WTC11 (cell line): Measurements from ENCODE around the gene TPST2. TPM values are rescaled to one million over a fixed set of nuclear protein-coding genes. Genes with fewer than 3 reads are reported as not detected.

Experiments used
- ATAC-seq: fragments of 200-7000 bp; cut with Tn5 transposase; 2 replicates; pipeline ENCODE4 v1.10.0; 2021; ENCODE audit warnings: mild to moderate bottlenecking, moderate library complexity
- CTCF ChIA-PET: fragments of 300-600 bp; sonication (Branson Sonifier 250); formaldehyde crosslinking; loops from one replicate; lab custom pipeline; 2021; ENCODE audit warnings: antibody characterized with exemption; lab: Charles Lee
- POLR2A ChIA-PET: fragments of 350-600 bp; sonication (Branson Sonifier 250); formaldehyde crosslinking; loops from one replicate; lab custom pipeline; 2021; ENCODE audit warnings: antibody characterized with exemption; lab: Charles Lee
- DNase-seq: peaks from one replicate; pipeline ENCODE4 v3.0.0; 2021; ENCODE audit warnings: low spot score
- H3K27ac Mint-ChIP-seq: 2 replicates; pipeline ENCODE4 v1.8.0; 2021; ENCODE audit warnings: mixed read lengths
- H3K27me3 Mint-ChIP-seq: 2 replicates; pipeline ENCODE4 v1.8.0; 2021; ENCODE audit warnings: low read depth, mild to moderate bottlenecking, moderate library complexity, mixed read lengths
- H3K36me3 Mint-ChIP-seq: 2 replicates; pipeline ENCODE4 v1.8.0; 2021; ENCODE audit warnings: mixed read lengths
- H3K4me1 Mint-ChIP-seq: 2 replicates; pipeline ENCODE4 v1.8.0; 2022; ENCODE audit warnings: mixed read lengths
- H3K4me3 Mint-ChIP-seq: 2 replicates; pipeline ENCODE4 v1.8.0; 2021; ENCODE audit warnings: mild to moderate bottlenecking, moderate library complexity, mixed read lengths
- H3K9me3 Mint-ChIP-seq: 2 replicates; pipeline ENCODE4 v1.8.0; 2021; ENCODE audit warnings: mixed read lengths
- ATF1 ChIP-seq: sonication (generic); formaldehyde crosslinking; IDR thresholded peaks from 2 replicates; pipeline ENCODE4 v1.8.1; 2023; ENCODE audit warnings: mild to moderate bottlenecking, moderate library complexity, missing genetic modification reagents
- CBFB ChIP-seq: sonication (generic); formaldehyde crosslinking; IDR thresholded peaks from 2 replicates; pipeline ENCODE4 v1.8.1; 2022; ENCODE audit warnings: mild to moderate bottlenecking, low read depth, missing genetic modification reagents
- CREB1 ChIP-seq: sonication (generic); formaldehyde crosslinking; IDR thresholded peaks from 2 replicates; pipeline ENCODE4 v1.8.0; 2023; ENCODE audit warnings: mild to moderate bottlenecking, missing genetic modification reagents
- ESRRA ChIP-seq: sonication (generic); formaldehyde crosslinking; IDR thresholded peaks from 2 replicates; pipeline ENCODE4 v1.8.1; 2022; ENCODE audit warnings: mild to moderate bottlenecking, missing genetic modification reagents, borderline replicate concordance
- JUN ChIP-seq: sonication (generic); formaldehyde crosslinking; IDR thresholded peaks from 2 replicates; pipeline ENCODE4 v1.8.0; 2023; ENCODE audit warnings: mild to moderate bottlenecking, missing genetic modification reagents
- NFYB ChIP-seq: sonication (generic); formaldehyde crosslinking; conservative IDR thresholded peaks from 2 replicates; pipeline ENCODE4 v1.8.0; 2022; ENCODE audit warnings: low read depth, missing genetic modification reagents
- NR1H2 ChIP-seq: sonication (generic); formaldehyde crosslinking; IDR thresholded peaks from 2 replicates; pipeline ENCODE4 v1.9.0; 2021; ENCODE audit warnings: mild to moderate bottlenecking, moderate library complexity, missing genetic modification reagents
- RELA ChIP-seq: sonication (generic); formaldehyde crosslinking; IDR thresholded peaks from 2 replicates; pipeline ENCODE4 v1.8.1; 2022; ENCODE audit warnings: missing genetic modification reagents, mild to moderate bottlenecking, borderline replicate concordance
- SOX15 ChIP-seq: fragments of 250-450 bp; sonication (Bioruptor Pico); IDR thresholded peaks from 2 replicates; pipeline ENCODE4 v1.9.0; 2021; ENCODE audit warnings: mild to moderate bottlenecking
- TCF7 ChIP-seq: sonication (generic); formaldehyde crosslinking; IDR thresholded peaks from 2 replicates; pipeline ENCODE4 v1.8.0; 2022; ENCODE audit warnings: mild to moderate bottlenecking, low read depth, missing genetic modification reagents, moderate library complexity
- TEAD1 ChIP-seq: sonication (generic); formaldehyde crosslinking; IDR thresholded peaks from 2 replicates; pipeline ENCODE4 v1.8.0; 2022; ENCODE audit warnings: mild to moderate bottlenecking, missing genetic modification reagents
- TP53 ChIP-seq: sonication (generic); formaldehyde crosslinking; IDR thresholded peaks from 2 replicates; pipeline ENCODE4 v1.8.1; 2023; ENCODE audit warnings: mild to moderate bottlenecking, missing genetic modification reagents
- ZNF121 ChIP-seq: sonication (generic); formaldehyde crosslinking; IDR thresholded peaks from 2 replicates; pipeline ENCODE4 v1.8.0; 2023; ENCODE audit warnings: missing genetic modification reagents
- ZNF263 ChIP-seq: sonication (generic); formaldehyde crosslinking; IDR thresholded peaks from 2 replicates; pipeline ENCODE4 v1.8.1; 2022; ENCODE audit warnings: low read depth, mild to moderate bottlenecking, moderate library complexity, missing genetic modification reagents
- ZNF671 ChIP-seq: fragments of 250-450 bp; sonication (Bioruptor Pico); IDR thresholded peaks from 2 replicates; pipeline ENCODE4 v1.8.0; 2021; ENCODE audit warnings: mild to moderate bottlenecking
- total RNA-seq: library from RNA; stranded (reverse); gene quantifications from 3 replicates; pipeline ENCODE4 v1.2.3, GENCODE V29; 2021
- TF ChIP-seq, protein P1 (sequence below): sonication (generic); formaldehyde crosslinking; IDR thresholded peaks from 2 replicates; pipeline ENCODE4 v1.8.0; 2023; ENCODE audit warnings: missing genetic modification reagents, mild to moderate bottlenecking, borderline replicate concordance
- TF ChIP-seq, protein P2 (sequence below): sonication (generic); formaldehyde crosslinking; IDR thresholded peaks from 2 replicates; pipeline ENCODE4 v1.8.1; 2023; ENCODE audit warnings: mild to moderate bottlenecking, missing genetic modification reagents
- TF ChIP-seq, protein P3 (sequence below): sonication (generic); formaldehyde crosslinking; IDR thresholded peaks from 2 replicates; pipeline ENCODE4 v1.8.1; 2022; ENCODE audit warnings: low read depth, mild to moderate bottlenecking, moderate library complexity, missing genetic modification reagents, borderline replicate concordance
- TF ChIP-seq, protein P4 (sequence below): sonication (generic); formaldehyde crosslinking; IDR thresholded peaks from 2 replicates; pipeline ENCODE4 v1.8.1; 2023; ENCODE audit warnings: mild to moderate bottlenecking, missing genetic modification reagents, borderline replicate concordance

Gene TPST2
- total RNA-seq, 1 experiment from 2014 or later, result 84.2 TPM

DNA sequence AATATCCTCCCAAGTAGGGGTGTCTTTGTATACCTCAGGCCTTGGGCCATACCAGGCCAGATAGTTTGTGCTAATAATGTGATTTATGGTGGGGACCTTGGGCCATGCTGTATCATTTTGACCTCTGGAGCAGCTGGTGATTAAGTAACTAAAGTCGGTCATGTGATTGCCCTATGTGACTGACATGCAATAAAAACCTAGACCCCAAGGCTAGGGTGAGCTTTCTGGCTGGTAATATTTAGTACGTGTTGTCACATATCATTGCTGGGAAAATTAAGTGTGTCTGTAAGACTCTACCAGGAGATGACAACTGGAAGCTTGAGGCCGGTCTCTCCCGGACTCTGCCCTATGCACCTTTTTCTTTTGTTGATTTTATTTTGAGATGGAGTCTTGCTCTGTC is 65.1 kb downstream of the TPST2 start (continued):
- TF ChIP-seq, protein P1, sequence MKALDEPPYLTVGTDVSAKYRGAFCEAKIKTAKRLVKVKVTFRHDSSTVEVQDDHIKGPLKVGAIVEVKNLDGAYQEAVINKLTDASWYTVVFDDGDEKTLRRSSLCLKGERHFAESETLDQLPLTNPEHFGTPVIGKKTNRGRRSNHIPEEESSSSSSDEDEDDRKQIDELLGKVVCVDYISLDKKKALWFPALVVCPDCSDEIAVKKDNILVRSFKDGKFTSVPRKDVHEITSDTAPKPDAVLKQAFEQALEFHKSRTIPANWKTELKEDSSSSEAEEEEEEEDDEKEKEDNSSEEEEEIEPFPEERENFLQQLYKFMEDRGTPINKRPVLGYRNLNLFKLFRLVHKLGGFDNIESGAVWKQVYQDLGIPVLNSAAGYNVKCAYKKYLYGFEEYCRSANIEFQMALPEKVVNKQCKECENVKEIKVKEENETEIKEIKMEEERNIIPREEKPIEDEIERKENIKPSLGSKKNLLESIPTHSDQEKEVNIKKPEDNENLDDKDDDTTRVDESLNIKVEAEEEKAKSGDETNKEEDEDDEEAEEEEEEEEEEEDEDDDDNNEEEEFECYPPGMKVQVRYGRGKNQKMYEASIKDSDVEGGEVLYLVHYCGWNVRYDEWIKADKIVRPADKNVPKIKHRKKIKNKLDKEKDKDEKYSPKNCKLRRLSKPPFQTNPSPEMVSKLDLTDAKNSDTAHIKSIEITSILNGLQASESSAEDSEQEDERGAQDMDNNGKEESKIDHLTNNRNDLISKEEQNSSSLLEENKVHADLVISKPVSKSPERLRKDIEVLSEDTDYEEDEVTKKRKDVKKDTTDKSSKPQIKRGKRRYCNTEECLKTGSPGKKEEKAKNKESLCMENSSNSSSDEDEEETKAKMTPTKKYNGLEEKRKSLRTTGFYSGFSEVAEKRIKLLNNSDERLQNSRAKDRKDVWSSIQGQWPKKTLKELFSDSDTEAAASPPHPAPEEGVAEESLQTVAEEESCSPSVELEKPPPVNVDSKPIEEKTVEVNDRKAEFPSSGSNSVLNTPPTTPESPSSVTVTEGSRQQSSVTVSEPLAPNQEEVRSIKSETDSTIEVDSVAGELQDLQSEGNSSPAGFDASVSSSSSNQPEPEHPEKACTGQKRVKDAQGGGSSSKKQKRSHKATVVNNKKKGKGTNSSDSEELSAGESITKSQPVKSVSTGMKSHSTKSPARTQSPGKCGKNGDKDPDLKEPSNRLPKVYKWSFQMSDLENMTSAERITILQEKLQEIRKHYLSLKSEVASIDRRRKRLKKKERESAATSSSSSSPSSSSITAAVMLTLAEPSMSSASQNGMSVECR (CRISPR knock-in tag), result no peak
- TF ChIP-seq NFYB (CRISPR knock-in tag), result no peak
- no peak for TF ChIP-seq TEAD1 (CRISPR knock-in tag)
- TF ChIP-seq SOX15 (CRISPR knock-in tag), result no peak
- TF ChIP-seq JUN (CRISPR knock-in tag), result no peak

DNA sequence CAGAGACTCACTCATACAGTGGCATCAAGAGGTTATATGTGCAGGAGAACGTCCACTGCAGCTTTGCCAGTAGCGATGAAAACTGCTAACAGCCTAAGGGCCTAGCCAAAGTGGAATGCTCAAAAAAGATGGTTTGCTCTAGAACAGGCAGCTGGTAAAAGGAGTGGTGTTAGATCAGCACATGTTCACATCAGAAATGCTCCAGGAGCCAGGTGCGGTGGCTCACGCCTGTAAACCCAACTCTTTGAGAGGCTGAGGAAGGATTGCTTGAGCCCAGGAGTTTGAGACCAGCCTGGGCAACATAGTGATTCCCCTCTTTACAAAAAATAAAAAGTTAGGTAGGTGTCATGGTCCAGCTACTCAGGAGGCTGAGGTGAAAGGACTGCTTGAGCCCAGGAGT is 67.3 kb downstream of the TPST2 start:
- POLR2A ChIA-PET, result interaction anchor here (0.7 kb wide), 1 partner anchor 19 kb away, joined by 3 read pairs; no protein-coding TSS in a partner anchor

DNA sequence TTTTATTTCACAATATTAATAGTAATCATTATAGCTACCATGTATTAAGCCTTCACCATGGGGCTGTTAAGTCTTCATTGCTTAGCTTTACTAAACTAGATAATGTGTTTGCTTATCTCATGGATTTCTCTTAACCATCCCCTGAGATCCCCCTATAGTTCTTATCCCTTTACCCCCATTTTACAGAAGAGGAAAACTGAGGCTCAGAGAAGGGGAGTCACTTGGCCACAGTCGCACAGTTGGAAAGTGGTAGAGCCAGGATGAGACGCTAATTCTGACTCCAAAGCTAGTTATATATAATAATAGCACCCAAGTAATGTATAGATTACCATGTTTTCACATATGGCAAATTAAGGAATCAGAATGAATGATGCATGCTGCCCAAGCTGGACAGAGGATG is 67.9 kb downstream of the TPST2 start:
- ATAC-seq, result no peak
- TF ChIP-seq ESRRA (CRISPR knock-in tag) (no peak), TCF7 (CRISPR knock-in tag) (no peak), CBFB (no peak), RELA (no peak), ZNF671 (CRISPR knock-in tag) (no peak), TP53 (no peak), ZNF263 (CRISPR knock-in tag) (no peak), NR1H2 (CRISPR knock-in tag) (no peak), ATF1 (CRISPR knock-in tag) (no peak)
- TF ChIP-seq, protein P2, sequence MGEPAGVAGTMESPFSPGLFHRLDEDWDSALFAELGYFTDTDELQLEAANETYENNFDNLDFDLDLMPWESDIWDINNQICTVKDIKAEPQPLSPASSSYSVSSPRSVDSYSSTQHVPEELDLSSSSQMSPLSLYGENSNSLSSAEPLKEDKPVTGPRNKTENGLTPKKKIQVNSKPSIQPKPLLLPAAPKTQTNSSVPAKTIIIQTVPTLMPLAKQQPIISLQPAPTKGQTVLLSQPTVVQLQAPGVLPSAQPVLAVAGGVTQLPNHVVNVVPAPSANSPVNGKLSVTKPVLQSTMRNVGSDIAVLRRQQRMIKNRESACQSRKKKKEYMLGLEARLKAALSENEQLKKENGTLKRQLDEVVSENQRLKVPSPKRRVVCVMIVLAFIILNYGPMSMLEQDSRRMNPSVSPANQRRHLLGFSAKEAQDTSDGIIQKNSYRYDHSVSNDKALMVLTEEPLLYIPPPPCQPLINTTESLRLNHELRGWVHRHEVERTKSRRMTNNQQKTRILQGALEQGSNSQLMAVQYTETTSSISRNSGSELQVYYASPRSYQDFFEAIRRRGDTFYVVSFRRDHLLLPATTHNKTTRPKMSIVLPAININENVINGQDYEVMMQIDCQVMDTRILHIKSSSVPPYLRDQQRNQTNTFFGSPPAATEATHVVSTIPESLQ (CRISPR knock-in tag), result no peak
- TF ChIP-seq, protein P3, sequence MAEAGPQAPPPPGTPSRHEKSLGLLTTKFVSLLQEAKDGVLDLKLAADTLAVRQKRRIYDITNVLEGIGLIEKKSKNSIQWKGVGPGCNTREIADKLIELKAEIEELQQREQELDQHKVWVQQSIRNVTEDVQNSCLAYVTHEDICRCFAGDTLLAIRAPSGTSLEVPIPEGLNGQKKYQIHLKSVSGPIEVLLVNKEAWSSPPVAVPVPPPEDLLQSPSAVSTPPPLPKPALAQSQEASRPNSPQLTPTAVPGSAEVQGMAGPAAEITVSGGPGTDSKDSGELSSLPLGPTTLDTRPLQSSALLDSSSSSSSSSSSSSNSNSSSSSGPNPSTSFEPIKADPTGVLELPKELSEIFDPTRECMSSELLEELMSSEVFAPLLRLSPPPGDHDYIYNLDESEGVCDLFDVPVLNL (CRISPR knock-in tag), result no peak
- TF ChIP-seq, protein P4, sequence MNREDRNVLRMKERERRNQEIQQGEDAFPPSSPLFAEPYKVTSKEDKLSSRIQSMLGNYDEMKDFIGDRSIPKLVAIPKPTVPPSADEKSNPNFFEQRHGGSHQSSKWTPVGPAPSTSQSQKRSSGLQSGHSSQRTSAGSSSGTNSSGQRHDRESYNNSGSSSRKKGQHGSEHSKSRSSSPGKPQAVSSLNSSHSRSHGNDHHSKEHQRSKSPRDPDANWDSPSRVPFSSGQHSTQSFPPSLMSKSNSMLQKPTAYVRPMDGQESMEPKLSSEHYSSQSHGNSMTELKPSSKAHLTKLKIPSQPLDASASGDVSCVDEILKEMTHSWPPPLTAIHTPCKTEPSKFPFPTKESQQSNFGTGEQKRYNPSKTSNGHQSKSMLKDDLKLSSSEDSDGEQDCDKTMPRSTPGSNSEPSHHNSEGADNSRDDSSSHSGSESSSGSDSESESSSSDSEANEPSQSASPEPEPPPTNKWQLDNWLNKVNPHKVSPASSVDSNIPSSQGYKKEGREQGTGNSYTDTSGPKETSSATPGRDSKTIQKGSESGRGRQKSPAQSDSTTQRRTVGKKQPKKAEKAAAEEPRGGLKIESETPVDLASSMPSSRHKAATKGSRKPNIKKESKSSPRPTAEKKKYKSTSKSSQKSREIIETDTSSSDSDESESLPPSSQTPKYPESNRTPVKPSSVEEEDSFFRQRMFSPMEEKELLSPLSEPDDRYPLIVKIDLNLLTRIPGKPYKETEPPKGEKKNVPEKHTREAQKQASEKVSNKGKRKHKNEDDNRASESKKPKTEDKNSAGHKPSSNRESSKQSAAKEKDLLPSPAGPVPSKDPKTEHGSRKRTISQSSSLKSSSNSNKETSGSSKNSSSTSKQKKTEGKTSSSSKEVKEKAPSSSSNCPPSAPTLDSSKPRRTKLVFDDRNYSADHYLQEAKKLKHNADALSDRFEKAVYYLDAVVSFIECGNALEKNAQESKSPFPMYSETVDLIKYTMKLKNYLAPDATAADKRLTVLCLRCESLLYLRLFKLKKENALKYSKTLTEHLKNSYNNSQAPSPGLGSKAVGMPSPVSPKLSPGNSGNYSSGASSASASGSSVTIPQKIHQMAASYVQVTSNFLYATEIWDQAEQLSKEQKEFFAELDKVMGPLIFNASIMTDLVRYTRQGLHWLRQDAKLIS (CRISPR knock-in tag), result no peak
- TF ChIP-seq, protein P1 (CRISPR knock-in tag), result no peak

More for the DNA sequence above, 67.3 kb downstream of the TPST2 start:
- Mint-ChIP-seq H3K9me3 (no peaks in the 10 kb centered on the region), H3K36me3 (peaks cover 32% of the 10 kb centered on the region), H3K27me3 (no peaks in the 10 kb centered on the region), H3K27ac (peak overlapping the region; percentile 64; the same call in 1 of the 2 replicates), H3K4me1 (no peaks in the 10 kb centered on the region), H3K4me3 (no peak overlapping the region)
- TF ChIP-seq ZNF121 (0 out of 2 replicates have a peak, but pooled peaks have one; percentile 1), CREB1 (CRISPR knock-in tag) (no peak)
- ATAC-seq (no peak), DNase-seq (no peak)
- CTCF ChIA-PET, result interaction anchor here (1.0 kb wide), 1 partner anchor 143 kb away, joined by 3 read pairs; no protein-coding TSS in a partner anchor

More for the DNA sequence above, 67.9 kb downstream of the TPST2 start:
- Mint-ChIP-seq H3K9me3 (no peaks in the 10 kb centered on the region), H3K27me3 (no peaks in the 10 kb centered on the region), H3K36me3 (peaks cover 28% of the 10 kb centered on the region), H3K4me1 (no peaks in the 10 kb centered on the region), H3K4me3 (no peak overlapping the region), H3K27ac (no peak overlapping the region)
- ChIA-PET POLR2A (no interaction called here), CTCF (no interaction called here)
- DNase-seq, result no peak
